AG09319 (cell line): Measurements from ENCODE around the gene KLHL3.
"Not testable (repeated sequence)": the region's sequence is repeated elsewhere in the genome, so short reads cannot be mapped to it uniquely, and the experiment has no call there.

Experiments
- DNase-seq: peaks from one replicate; pipeline ENCODE4 v3.0.0-alpha.2; 2010; ENCODE audit warnings: low read depth; ENCODE audit errors: extremely low read depth
- CTCF ChIP-seq: IDR thresholded peaks from 2 replicates; pipeline ENCODE4 v1.5.1; 2011; ENCODE audit warnings: low read depth, mild to moderate bottlenecking, inconsistent platforms, low read length, moderate library complexity

Gene KLHL3

DNA sequence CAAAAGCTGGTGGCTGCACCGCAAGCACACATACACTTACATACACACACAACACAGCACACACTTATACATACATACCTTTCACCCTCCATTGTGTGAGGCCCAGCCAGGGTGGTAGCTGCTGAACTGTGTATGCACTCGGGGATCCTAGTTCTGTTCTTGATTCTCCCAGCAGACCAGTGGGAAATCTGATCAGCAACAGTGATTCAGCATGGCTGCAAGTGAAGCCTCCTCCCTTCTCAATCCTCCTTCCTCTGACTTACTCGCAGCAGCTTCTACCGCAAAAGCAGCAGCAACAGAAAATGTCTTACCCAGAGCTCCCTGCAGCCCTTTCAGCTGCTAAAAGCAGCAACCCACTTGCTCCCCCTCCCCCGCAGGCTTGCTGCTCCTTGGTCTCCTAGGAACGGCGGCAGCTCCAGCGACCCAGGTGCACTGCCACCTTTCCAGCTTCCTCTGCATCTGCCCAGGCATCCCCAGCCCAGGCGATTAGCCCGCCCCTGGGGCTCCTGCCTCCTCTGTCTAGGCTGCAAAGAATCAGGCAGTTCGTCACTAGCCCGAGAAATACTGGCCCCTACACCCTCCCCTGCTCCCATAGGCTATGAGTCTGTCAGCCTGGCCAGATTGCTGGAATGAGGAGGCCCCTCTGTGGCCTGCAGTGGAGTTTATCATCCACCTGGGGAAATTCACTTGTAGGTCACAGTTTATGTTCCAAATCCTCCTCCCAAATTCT is at the start of gene KLHL3:
KLHL3 (minus strand) TSS at position 535 of the 730 bp plus-strand sequence; CDS start at position 92, 443 bp downstream.
- TF ChIP-seq CTCF = peak; percentile 21
- DNase-seq = no peak

- TF ChIP-seq CTCF = no peak
- DNase-seq = no peak
Measured at GRCh38 chr5:137782984-137783536, 47.2 kb upstream of the KLHL3 start.

DNA sequence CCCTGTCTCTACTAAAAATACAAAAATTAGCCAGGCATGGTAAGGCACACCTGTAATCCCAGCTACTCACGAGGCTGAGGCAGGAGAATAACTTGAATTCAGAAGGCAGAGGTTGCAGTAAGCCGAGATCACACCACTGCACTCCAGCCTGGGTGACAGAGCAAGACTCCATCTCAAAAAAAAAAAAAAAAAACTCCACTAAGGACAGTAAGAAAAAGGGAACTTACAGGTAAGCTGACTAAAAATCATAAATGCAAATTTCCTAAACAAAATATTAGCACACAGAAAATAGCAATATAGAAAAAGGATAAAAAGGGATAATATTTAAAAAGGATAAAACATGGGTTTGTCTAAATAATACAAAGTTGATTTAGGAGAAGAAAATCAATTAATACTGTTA is 46.2 kb upstream of the KLHL3 start:
- no peak for TF ChIP-seq CTCF
- DNase-seq = no peak

- peak; percentile 76 for TF ChIP-seq CTCF
- peak; percentile 5 for DNase-seq
Measured at GRCh38 chr5:137778772-137779564, 43.1 kb upstream of the KLHL3 start.

- not testable (repeated sequence) for DNase-seq
Measured at GRCh38 chr5:137767937-137768336, 32.0 kb upstream of the KLHL3 start.

GRCh38 chr5:137761566-137761965 is 25.7 kb upstream of the KLHL3 start:
- TF ChIP-seq CTCF = no peak
- no peak for DNase-seq

GRCh38 chr5:137760719-137761516 is 25.0 kb upstream of the KLHL3 start:
- TF ChIP-seq CTCF = no peak
- no peak for DNase-seq
